Uterus (tissue), 4 donors: ENCODE data around the gene GPHN. TPM values are rescaled to one million over a fixed set of nuclear protein-coding genes. Genes with fewer than 3 reads are reported as not detected.

Experiments used
- DNase-seq, 2 donors: peaks; one replicate each; pipeline ENCODE4 v3.0.0-alpha.2; 2019 to 2020
- H3K27ac ChIP-seq, 2 donors: fragments of 200-600 bp; sonication (generic); 1 replicate in 1 of 2; 2 replicates in 1 of 2; pipeline ENCODE4 v1.5.1; 2016 to 2018
- H3K27me3 ChIP-seq, 2 donors: fragments of 200-600 bp; sonication (generic); one replicate each; pipeline ENCODE4 v1.5.1; 2018 to 2019; ENCODE audit warnings: control low read depth in 1 of 2
- H3K36me3 ChIP-seq, 2 donors: fragments of 200-600 bp; sonication (generic); one replicate each; pipeline ENCODE4 v1.5.1; 2019; ENCODE audit warnings: control low read depth in 1 of 2
- H3K4me1 ChIP-seq, 2 donors: fragments of 200-600 bp; sonication (generic); one replicate each; pipeline ENCODE4 v1.5.1; 2018 to 2019; ENCODE audit warnings: control low read depth in 1 of 2
- H3K4me3 ChIP-seq, 2 donors: fragments of 200-600 bp; sonication (generic); 1 replicate in 1 of 2; 2 replicates in 1 of 2; pipeline ENCODE4 v1.5.1; 2018 to 2019; ENCODE audit warnings: mild to moderate bottlenecking in 1 of 2
- H3K9me3 ChIP-seq, 2 donors: fragments of 200-600 bp; sonication (generic); one replicate each; pipeline ENCODE4 v1.5.1; 2019; ENCODE audit warnings: control low read depth in 1 of 2
- CTCF ChIP-seq, 4 experiments: fragments of 200-600 bp in 2 of 4; fragments of 450-650 bp in 2 of 4; sonication (generic) in 2 of 4; IDR thresholded peaks; one replicate each; pipeline ENCODE4 v1.5.1; 2016 to 2019; ENCODE audit warnings: antibody characterized with exemption in 4 of 4, mild to moderate bottlenecking in 2 of 4, moderate library complexity in 1 of 4
- POLR2A ChIP-seq, 2 donors: fragments of 450-650 bp; IDR thresholded peaks; one replicate each; pipeline ENCODE4 v1.6.1; 2016; ENCODE audit warnings: antibody characterized with exemption in 2 of 2, mild to moderate bottlenecking in 1 of 2, moderate library complexity in 1 of 2
- intact Hi-C: fragments of 100-400 bp; cut with DNase I; formaldehyde crosslinking; loops from one replicate; pipeline ENCODE4 v1.15.1; 2023; ENCODE audit warnings: low total_unique reads
- total RNA-seq, 4 donors: library from RNA; depleted of rRNA in 3 of 4; stranded (reverse); fragments of >200 nt in 3 of 4; gene quantifications; one replicate each; pipeline versions ENCODE4 v1.1.0 to v1.2.4, GENCODE V29; 2014 to 2023
- donor health status: DM: yes; HTN: yes; CAD: no.

GPHN gene
- total RNA-seq, 4 donors from 2014 or later = 14.9 to 42.9 (median 19.1) TPM

GRCh38 chr14:66483322-66483721 lies 24.6 kb upstream of the GPHN start:
- Histone ChIP-seq H3K27me3 (no peaks in the 10 kb centered on the region), H3K36me3 (no peaks in the 10 kb centered on the region), H3K4me1 (no peaks in the 10 kb centered on the region), H3K27ac (no peak overlapping the region), H3K9me3 (no peaks in the 10 kb centered on the region), H3K4me3 (no peak overlapping the region)
- no peak for TF ChIP-seq CTCF (IDR thresholded peaks at IDR 0.05)
- no peak for TF ChIP-seq POLR2A (IDR thresholded peaks at IDR 0.05)
- intact Hi-C loops = no loop called here
- no peak for DNase-seq

- no peak overlapping the region for H3K27ac ChIP-seq
- no peaks in the 10 kb centered on the region for H3K9me3 ChIP-seq
- H3K36me3 ChIP-seq = no peaks in the 10 kb centered on the region
- H3K4me1 ChIP-seq = no peaks in the 10 kb centered on the region
- DNase-seq = no peak
- H3K4me3 ChIP-seq = no peak overlapping the region
- intact Hi-C loops = no loop called here
- no peak for TF ChIP-seq POLR2A (IDR thresholded peaks at IDR 0.05)
- no peaks in the 10 kb centered on the region for H3K27me3 ChIP-seq
Measured at GRCh38 chr14:66485029-66485428, 22.9 kb upstream of the GPHN start.

- no peak for TF ChIP-seq POLR2A (IDR thresholded peaks at IDR 0.05)
- TF ChIP-seq CTCF (IDR thresholded peaks at IDR 0.05) = no peak
- no peaks in the 10 kb centered on the region for H3K9me3 ChIP-seq
- H3K36me3 ChIP-seq = no peaks in the 10 kb centered on the region
- no peaks in the 10 kb centered on the region for H3K27me3 ChIP-seq
- no peaks in the 10 kb centered on the region for H3K4me1 ChIP-seq
- intact Hi-C loops = no loop called here
- H3K27ac ChIP-seq = no peak within 1 kb of the TSS
- H3K4me3 ChIP-seq = no peak within 1 kb of the TSS
- no peak for DNase-seq
Measured at GRCh38 chr14:66485910-66486421, 22.0 kb upstream of the GPHN start, which contains the start of gene CCDC196. Gene CCDC196 (plus strand): TSS chr14:66486371. CDS start chr14:66486503, 132 bp downstream.

GRCh38 chr14:66487164-66487563 lies 20.8 kb upstream of the GPHN start:
- Histone ChIP-seq H3K9me3 (no peaks in the 10 kb centered on the region), H3K36me3 (no peaks in the 10 kb centered on the region), H3K4me1 (no peaks in the 10 kb centered on the region), H3K27ac (no peak overlapping the region), H3K27me3 (no peaks in the 10 kb centered on the region), H3K4me3 (no peak overlapping the region)
- intact Hi-C loops = no loop called here
- no peak for DNase-seq
- TF ChIP-seq POLR2A (IDR thresholded peaks at IDR 0.05) (no peak), CTCF (IDR thresholded peaks at IDR 0.05) (no peak)

GRCh38 chr14:66490143-66491111 lies 17.5 kb upstream of the GPHN start:
- intact Hi-C loops = no loop called here
- H3K27me3 ChIP-seq = no peaks in the 10 kb centered on the region

More at GRCh38 chr14:66490143-66491111, 17.5 kb upstream of the GPHN start:
- Histone ChIP-seq H3K27ac (no peak overlapping the region), H3K36me3 (no peaks in the 10 kb centered on the region), H3K4me1 (no peaks in the 10 kb centered on the region), H3K4me3 (no peak overlapping the region), H3K9me3 (no peaks in the 10 kb centered on the region)
- TF ChIP-seq CTCF (IDR thresholded peaks at IDR 0.05) (no peak), POLR2A (IDR thresholded peaks at IDR 0.05) (no peak)
- DNase-seq = no peak
